HG02981 (cell line): Measurements from ENCODE around the gene CIRBP.

ENCODE experiments used
- ATAC-seq: cut with Tn5 transposase; IDR thresholded peaks from one replicate; pipeline ENCODE4 v1.9.1; 2021; ENCODE audit warnings: mild to moderate bottlenecking, moderate library complexity; ENCODE audit not compliant: unreplicated experiment

CIRBP gene

GRCh38 chr19:1278074-1278473 lies 8.9 kb downstream of the CIRBP start:
- ATAC-seq = no peak

- ATAC-seq = no peak
Measured at GRCh38 chr19:1278713-1279660, 9.9 kb downstream of the CIRBP start.

GRCh38 chr19:1279782-1280341 lies 10.7 kb downstream of the CIRBP start:
- ATAC-seq = no peak

GRCh38 chr19:1280636-1281568 lies 11.8 kb downstream of the CIRBP start:
- no peak for ATAC-seq

- ATAC-seq = no peak
Measured at GRCh38 chr19:1281569-1282287, 12.6 kb downstream of the CIRBP start.

GRCh38 chr19:1282588-1283206 lies 13.6 kb downstream of the CIRBP start:
- ATAC-seq = no peak

GRCh38 chr19:1283207-1283916 lies 14.2 kb downstream of the CIRBP start:
- no peak for ATAC-seq

- no peak for ATAC-seq
Measured at GRCh38 chr19:1283917-1284292, 14.8 kb downstream of the CIRBP start.

GRCh38 chr19:1284293-1284978 lies 15.3 kb downstream of the CIRBP start:
- no peak for ATAC-seq

- ATAC-seq = no peak
Measured at GRCh38 chr19:1284979-1285736, 16.0 kb downstream of the CIRBP start.

- no peak for ATAC-seq
Measured at GRCh38 chr19:1285737-1286360, 16.7 kb downstream of the CIRBP start, which contains the start of gene EFNA2. EFNA2 (plus strand) TSS chr19:1285873; CDS start chr19:1286169, 296 bp downstream.

- no peak for ATAC-seq
Measured at GRCh38 chr19:1286487-1287353, 17.6 kb downstream of the CIRBP start.

- no peak for ATAC-seq
Measured at GRCh38 chr19:1287354-1288225, 18.5 kb downstream of the CIRBP start.

GRCh38 chr19:1288226-1288612 lies 19.1 kb downstream of the CIRBP start:
- ATAC-seq = no peak

GRCh38 chr19:1288833-1289685 lies 19.9 kb downstream of the CIRBP start:
- ATAC-seq = no peak
